CD4-positive, alpha-beta T cell treated with Interleukin-6 for 4 hours (primary cell): Measurements from ENCODE around the gene MTSS2.
A peak's percentile ranks its signal among the peaks of the same experiment; 100 is the strongest.

Source experiments
- DNase-seq: peaks from one replicate; pipeline ENCODE4 v3.0.0-alpha.2; 2020; ENCODE audit warnings: mixed read lengths

MTSS2 gene

GRCh38 chr16:70697594-70698170 is 11.8 kb upstream of the MTSS2 start:
- no peak for DNase-seq

GRCh38 chr16:70696952-70697593 is 11.2 kb upstream of the MTSS2 start:
- DNase-seq, result no peak

DNA sequence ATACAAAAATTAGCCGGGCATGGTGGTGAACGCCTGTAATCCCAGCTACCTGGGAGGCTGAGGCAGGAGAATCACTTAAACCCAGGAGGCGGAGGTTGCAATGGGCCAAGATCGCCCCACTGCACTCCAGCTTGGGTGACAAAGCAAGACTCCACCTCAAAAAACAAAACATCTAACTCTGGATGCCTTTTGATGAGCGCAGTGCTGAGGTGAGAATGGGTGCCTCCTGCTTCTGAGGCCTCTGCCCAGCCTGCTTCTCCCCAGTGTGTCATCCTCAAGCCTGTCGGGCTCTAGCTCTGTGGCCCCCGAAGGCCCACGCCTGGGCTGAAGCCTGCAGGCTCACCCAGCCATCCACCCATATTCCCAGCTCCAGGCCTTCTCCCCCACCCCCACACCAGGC is 10.5 kb upstream of the MTSS2 start:
- no peak for DNase-seq

GRCh38 chr16:70695331-70696070 is 9.6 kb upstream of the MTSS2 start:
- peak; percentile 18 for DNase-seq

DNA sequence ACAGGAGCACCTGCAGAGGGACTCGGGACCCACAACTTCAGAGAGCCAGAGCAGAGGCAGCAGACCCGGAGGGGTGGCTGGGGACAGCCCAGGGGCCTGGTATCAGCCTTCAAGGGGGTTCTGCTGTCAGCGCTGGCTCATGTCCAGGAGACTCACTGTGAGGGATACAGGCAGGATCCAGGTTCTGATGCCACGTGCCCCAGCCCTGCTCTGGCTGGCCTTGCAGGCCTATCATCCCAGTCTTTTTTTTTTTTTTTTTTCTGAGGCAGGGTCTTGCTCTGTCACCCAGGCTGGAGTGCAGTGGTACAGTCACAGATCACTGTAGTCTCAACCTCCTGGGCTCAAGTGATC is 9.0 kb upstream of the MTSS2 start:
- no peak for DNase-seq

GRCh38 chr16:70694088-70694867 is 8.4 kb upstream of the MTSS2 start:
- no peak for DNase-seq

DNA sequence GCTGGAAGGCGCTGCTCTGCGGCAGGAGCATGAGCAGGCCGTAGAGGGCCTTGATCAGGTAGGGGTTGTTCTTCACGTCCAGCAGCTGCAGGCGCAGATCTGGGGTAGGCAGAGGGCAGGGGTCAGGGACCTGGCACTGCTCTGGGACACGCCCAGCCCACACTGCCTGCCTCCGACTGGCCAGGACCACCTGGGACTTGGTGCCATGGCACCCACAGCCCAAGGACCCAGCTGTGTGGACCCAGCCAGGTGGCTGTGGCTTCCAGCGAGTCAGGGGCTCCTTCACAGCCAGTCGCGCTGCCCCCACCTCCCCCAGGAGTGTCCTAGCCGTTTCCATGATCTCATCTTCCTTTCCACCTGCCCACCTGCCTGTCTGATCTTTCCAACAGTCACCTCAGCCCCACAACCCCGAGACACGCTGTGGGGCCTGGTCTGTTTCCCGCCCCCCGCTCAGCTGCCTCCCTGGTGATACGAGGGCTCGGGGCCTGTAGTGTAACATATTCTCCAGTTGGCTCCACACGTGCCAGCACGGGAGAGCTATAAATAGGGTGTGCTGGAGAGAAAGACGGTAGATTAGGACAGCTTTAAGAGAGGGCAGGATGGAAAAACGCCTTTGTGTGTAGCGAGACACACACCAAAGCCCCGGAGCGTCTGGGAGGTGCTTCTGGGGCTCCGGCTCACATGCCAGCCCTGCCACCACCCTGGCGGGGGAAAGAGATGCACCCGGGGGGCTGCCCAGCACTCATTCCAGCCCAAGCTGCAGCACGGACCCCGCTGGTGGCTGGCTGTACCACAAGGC is 7.2 kb upstream of the MTSS2 start:
- no peak for DNase-seq

GRCh38 chr16:70692130-70692872 is 6.4 kb upstream of the MTSS2 start:
- no peak for DNase-seq

- DNase-seq, result no peak
Observed at GRCh38 chr16:70691223-70692129, 5.6 kb upstream of the MTSS2 start.

DNA sequence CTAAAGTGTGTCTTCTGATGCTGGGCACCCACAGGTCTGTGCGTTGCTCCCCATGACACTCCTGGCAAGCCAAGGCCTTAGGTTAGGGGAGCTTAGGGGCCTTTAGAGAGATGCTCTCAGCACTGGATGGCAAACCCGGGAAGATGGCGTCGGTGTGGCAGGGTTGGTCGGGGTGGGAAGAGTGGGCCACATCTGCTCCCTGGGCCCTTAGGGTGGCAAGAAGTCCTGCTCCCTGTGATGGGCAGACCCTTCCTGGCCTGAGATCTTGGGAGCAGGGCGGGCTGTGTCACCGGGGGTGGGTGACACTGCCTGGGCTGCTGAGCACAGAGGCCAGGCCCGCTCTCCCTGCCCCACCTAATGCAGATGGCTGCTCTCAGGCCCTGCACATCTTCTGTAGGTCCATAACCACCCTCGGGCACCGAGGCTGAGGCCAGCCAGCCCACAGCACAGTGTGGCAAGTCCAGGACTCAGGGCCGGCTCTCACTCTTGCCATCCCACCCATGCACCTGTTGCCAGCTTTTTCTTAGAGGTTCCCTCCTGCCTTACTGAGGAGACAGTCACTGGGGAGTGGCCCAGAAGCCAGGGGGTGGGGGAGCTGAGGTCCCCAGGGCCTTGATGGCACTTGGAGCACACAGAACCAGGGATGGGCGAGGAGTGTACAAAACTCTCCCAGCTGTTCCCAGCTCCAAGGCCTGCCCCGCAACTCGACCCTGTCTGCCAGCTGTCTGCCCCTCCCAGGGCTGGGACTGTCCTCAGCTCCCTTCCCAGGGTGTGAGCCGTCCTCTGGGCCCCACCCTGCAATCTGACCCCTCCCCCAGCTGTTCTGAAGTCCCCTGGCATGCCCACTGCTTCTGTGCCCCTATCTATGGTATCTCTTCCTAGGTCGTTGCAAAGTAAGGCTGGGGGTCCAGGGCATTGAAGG is 4.4 kb upstream of the MTSS2 start:
- DNase-seq, result no peak

DNA sequence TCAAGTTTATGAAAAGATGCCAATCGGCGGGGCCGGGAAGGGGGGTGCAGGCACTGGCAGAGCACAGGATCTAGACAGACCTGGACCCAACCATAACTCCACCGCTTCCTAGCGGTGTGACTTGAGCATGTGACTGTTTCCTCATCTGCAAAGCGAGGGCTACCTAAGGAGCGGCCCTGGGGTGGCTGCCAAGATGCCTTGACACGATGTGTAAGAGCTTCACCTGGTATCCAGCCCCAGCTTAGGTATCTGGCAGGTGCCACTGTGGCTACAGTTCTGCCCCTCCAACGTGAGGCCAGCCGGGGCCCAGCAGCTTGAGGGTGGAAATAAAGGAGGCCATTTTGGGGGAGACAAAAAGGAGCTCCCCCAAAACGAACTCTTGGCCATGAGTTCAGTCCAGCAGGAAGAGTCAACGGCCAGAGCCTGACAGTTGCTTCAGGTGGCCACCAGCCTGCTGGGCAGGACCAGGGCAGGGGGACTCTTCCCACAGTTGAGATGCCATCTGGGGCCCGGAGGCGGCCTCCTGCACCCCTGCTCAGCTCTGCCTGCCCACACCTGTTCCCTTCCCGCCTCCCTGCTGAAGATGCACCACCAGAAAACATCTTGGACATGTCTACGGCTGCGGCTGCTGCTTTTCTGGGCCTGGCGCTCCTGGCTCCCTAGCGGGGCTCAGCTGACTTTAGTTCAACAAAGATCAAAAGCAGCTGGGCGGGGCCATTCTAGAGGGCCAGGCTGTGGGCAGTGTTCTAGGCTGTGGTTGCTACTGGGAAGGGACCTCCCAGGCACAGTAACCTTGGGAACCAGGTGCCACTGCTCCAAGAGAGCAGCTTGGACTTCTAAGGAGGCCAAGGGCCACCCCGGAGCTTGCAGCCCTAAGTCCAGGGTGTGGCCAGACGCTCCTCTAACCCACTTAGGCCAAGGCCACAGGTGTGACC is 3.4 kb upstream of the MTSS2 start:
- DNase-seq, result no peak

DNA sequence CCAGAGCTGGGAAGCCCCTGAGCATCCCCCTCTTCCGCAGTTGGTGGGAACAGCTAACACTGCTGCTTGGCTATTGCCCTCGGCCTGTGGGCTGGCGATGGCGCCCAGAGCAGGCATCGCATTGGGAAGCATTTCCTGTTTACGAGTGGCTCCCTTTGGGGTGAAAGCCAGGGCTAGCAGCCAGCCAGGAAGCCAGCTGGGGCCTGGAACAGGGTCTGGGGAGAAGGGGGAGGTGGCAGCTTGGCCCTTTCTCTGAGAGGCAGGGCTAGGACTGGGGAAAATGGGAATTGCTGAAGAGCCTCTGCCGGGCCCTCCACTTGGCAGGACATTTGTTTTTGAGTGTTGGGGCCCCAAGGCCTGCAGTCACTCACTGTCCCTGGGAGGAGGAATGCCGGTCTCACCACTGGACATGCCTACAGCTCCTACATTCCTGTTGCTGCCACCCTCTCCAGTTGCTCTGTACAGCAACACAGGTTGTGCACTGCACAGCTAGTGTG is 2.4 kb upstream of the MTSS2 start:
- no peak for DNase-seq

GRCh38 chr16:70687671-70688245 is 1.9 kb upstream of the MTSS2 start:
- DNase-seq, result no peak

- DNase-seq, result no peak
Observed at GRCh38 chr16:70687102-70687511, 1.3 kb upstream of the MTSS2 start.

DNA sequence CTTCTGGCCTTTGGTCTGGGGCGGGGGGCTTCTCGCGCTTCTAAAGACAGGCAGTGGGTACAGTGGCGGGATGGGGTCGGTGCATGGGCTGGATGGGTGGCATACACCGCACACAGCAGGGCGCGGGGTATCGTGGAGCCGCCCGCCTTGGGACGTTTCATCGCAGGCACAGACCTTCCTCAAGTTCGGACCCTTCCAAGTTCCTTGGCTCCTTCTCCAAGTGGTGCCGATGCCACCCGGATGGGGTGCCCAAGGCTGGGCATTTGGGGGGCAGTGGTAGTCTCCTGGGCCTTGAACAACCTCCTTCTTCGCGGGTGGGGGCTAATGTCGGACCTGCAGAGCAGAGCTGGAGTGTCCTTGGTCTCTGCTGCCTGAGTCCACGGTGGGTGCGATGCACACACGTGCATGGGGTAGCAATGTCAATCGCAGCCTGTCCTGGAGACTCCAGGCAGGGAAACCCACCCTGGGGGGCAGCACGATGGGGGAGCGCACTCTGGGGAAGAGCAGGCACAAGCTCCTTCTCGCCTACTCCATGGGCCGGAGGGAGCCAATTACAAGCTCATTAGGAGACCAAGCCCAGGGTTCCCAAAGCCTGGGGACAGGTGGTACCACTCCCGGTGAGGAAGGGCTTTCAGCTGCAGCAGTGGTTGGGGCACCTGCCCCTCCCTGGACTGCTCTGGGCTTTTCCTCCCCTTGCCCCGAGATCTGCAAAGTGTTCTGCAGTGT is 686 bp upstream of the MTSS2 start:
- no peak for DNase-seq

DNA sequence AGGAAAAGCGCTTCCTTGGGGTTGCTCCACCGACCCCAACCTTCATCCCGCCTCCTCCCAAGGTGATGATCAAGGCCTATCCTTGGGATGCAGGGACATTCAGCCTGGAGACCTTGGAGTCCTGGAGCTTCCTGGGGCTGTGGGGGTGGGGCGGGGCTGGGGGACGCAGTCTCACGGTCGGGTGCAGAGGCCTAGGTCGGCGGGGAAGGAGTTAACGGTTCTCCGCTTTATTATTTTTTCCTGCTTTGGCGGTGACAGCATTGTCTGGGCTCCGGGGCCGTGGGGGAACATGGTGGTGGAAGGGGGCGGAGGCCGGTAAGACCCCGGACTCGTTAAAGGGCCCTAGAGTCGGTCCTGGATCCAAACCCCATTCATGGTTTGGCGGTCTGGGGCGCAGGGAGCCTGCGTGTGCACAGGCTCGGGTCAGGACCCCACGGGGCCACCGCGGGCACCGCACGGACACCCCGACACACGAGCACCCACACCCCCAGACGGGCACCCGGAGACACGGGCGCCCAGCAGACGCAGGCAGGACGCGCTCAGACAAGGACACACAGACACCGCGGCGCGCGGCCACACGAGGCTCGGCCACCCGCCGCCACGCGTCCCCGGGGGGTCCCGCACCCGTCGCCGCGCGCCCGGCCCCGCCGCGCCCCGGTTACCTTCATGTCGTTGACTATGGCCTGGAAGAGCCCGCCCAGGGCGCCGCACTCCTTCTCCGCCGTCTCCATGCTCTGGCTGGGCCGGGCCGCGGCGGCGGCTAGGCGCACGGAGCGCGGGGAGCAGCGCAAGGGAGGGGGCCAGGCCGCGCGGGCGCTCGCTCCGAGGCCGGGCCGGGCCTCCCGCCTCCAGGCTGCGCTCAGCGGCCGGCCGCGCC is 554 bp downstream of the MTSS2 start:
- DNase-seq, result no peak
